HEK293T (cell line): ENCODE results near the gene POU6F2.
"Not testable (repeated sequence)": the region's sequence is repeated elsewhere in the genome, so short reads cannot be mapped to it uniquely, and the experiment has no call there.

Source experiments
- CTCF ChIA-PET: fragments of 350-600 bp; formaldehyde crosslinking; extraction: SDS; loops from one replicate; lab custom pipeline; 2021; ENCODE audit warnings: antibody characterized with exemption, inconsistent platforms; lab: Yijun Ruan, JAX
- POLR2A ChIA-PET: fragments of 350-600 bp; formaldehyde crosslinking; extraction: SDS; loops from one replicate; lab custom pipeline; 2020; ENCODE audit warnings: antibody characterized with exemption, inconsistent platforms; lab: Yijun Ruan, JAX
- DNase-seq: peaks from one replicate; pipeline ENCODE4 v3.0.0; 2012; ENCODE audit warnings: mixed read lengths; ENCODE audit errors: extremely low spot score
- ARNT ChIP-seq: fragments of 450-650 bp; IDR thresholded peaks from 2 replicates; pipeline ENCODE4 v1.6.1; 2017; ENCODE audit warnings: mild to moderate bottlenecking
- BHLHE40 ChIP-seq: fragments of 450-650 bp; IDR thresholded peaks from 2 replicates; pipeline ENCODE4 v1.6.1; 2016; ENCODE audit warnings: mild to moderate bottlenecking, moderate library complexity, borderline replicate concordance
- CTBP1 ChIP-seq: fragments of 450-650 bp; IDR thresholded peaks from 2 replicates; pipeline ENCODE4 v1.6.1; 2016; ENCODE audit warnings: borderline replicate concordance
- ELF4 ChIP-seq: fragments of 450-650 bp; IDR thresholded peaks from 2 replicates; pipeline ENCODE4 v1.6.1; 2017; ENCODE audit warnings: antibody characterized with exemption
- FOXA1 ChIP-seq: fragments of 450-650 bp; IDR thresholded peaks from 2 replicates; pipeline ENCODE4 v1.6.1; 2016; ENCODE audit warnings: mild to moderate bottlenecking
- FOXK2 ChIP-seq: fragments of 450-650 bp; IDR thresholded peaks from 2 replicates; pipeline ENCODE4 v1.6.1; 2016; ENCODE audit warnings: mild to moderate bottlenecking
- FOXM1 ChIP-seq: fragments of 450-650 bp; IDR thresholded peaks from 2 replicates; pipeline ENCODE4 v1.6.1; 2017; ENCODE audit warnings: mild to moderate bottlenecking, borderline replicate concordance
- HDGF ChIP-seq: fragments of 450-650 bp; IDR thresholded peaks from 2 replicates; pipeline ENCODE4 v1.6.1; 2017; ENCODE audit warnings: antibody characterized with exemption, borderline replicate concordance
- L3MBTL2 ChIP-seq: fragments of 450-650 bp; conservative IDR thresholded peaks from 2 replicates; pipeline ENCODE4 v1.6.1; 2016; ENCODE audit warnings: mild to moderate bottlenecking
- LEF1 ChIP-seq: fragments of 450-650 bp; IDR thresholded peaks from 2 replicates; pipeline ENCODE4 v1.6.1; 2017; ENCODE audit warnings: mild to moderate bottlenecking, borderline replicate concordance
- NFRKB ChIP-seq: fragments of 450-650 bp; IDR thresholded peaks from 2 replicates; pipeline ENCODE4 v1.6.1; 2016; ENCODE audit warnings: mild to moderate bottlenecking, moderate library complexity
- SP1 ChIP-seq: fragments of 450-650 bp; IDR thresholded peaks from 2 replicates; pipeline ENCODE4 v1.6.1; 2017
- SUZ12 ChIP-seq: fragments of 450-650 bp; IDR thresholded peaks from 2 replicates; pipeline ENCODE4 v1.6.1; 2016; ENCODE audit warnings: mild to moderate bottlenecking
- TARDBP ChIP-seq: fragments of 450-650 bp; IDR thresholded peaks from 2 replicates; pipeline ENCODE4 v1.6.1; 2016
- ZNF384 ChIP-seq: fragments of 450-650 bp; IDR thresholded peaks from 2 replicates; pipeline ENCODE4 v1.6.1; 2016
- TF ChIP-seq, protein P1 (sequence below): fragments of 450-650 bp; IDR thresholded peaks from 2 replicates; pipeline ENCODE4 v1.6.1; 2016

The POU6F2 gene

DNA sequence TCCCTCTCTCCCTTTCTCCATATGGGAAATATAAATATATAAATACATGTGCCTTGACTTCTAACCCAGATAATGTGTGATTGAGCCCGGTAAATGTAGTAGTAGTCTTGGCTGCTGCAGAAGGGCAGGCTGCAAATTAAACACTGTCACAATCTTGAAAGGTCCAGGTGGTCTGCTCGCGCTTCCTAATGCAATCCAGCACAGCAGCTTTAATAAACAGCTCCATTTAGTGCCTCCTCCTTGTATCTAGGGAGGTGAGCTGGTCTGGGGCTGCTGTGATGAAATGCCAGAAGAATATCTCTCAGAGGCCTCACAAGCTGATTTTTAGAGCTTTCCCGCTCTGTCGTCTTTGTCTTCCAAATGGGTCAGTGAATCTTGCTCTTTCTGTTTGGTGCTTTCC is 782 bp downstream of the POU6F2 start:
- TF ChIP-seq FOXA1 (no peak), ZNF384 (no peak), CTBP1 (no peak), BHLHE40 (no peak), HDGF (no peak), L3MBTL2 (no peak), ELF4 (no peak), SP1 (no peak), FOXM1 (no peak), FOXK2 (no peak), LEF1 (no peak), SUZ12 (no peak), ARNT (no peak), TARDBP (no peak), NFRKB (no peak)
- TF ChIP-seq, protein P1, sequence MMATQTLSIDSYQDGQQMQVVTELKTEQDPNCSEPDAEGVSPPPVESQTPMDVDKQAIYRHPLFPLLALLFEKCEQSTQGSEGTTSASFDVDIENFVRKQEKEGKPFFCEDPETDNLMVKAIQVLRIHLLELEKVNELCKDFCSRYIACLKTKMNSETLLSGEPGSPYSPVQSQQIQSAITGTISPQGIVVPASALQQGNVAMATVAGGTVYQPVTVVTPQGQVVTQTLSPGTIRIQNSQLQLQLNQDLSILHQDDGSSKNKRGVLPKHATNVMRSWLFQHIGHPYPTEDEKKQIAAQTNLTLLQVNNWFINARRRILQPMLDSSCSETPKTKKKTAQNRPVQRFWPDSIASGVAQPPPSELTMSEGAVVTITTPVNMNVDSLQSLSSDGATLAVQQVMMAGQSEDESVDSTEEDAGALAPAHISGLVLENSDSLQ: no peak
- POLR2A ChIA-PET: no interaction called here
- CTCF ChIA-PET: interaction anchor here (0.7 kb wide), 1 partner anchor 610 kb away, joined by 3 read pairs; no protein-coding TSS in a partner anchor
- DNase-seq: no peak

DNA sequence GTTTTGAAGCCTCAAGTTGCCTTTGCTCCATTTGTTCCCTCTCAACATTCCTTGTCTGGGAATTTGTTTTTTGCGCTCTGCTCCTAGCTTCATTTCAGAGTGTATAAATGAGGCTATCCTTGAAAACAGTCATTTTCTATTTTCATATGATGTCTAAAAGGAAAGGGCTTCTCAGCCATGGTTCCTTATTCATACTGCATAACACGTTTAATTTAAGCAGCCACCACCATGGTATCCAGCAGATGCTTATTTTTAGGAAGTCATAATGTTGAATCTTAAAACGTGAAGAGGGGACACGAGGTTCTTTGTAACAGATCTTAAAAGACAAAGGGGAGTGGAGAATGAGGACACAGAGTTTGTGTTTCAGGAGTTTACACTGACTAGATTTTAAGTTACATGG is 14.5 kb downstream of the POU6F2 start:
- no peak for DNase-seq
- ChIA-PET CTCF (no interaction called here), POLR2A (no interaction called here)
- TF ChIP-seq BHLHE40 (no peak), FOXK2 (no peak), NFRKB (no peak), TARDBP (no peak), FOXA1 (no peak), LEF1 (no peak), SP1 (no peak), ARNT (no peak)
- TF ChIP-seq, protein P1: no peak

DNA sequence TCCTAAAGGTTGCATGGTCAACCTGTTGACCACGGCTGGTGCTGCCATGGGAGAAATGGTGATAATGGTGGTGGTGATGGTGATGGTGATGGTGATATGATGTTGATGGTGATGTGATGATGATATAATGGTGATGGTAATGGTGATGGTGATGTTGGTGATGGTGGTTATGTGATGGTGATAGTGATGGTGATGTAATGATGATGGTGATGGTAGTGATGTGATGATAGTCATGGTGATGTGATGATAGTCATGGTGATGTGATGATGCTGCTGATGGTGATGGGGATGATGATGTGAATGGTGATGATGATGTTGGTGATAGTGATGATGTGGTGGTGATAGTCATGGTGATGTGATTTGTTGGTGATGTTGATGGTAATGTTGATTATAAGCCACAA is 23.9 kb downstream of the POU6F2 start:
- no peak for DNase-seq
- TF ChIP-seq FOXA1 (no peak), SP1 (no peak), LEF1 (no peak), NFRKB (no peak), L3MBTL2 (no peak), SUZ12 (no peak), BHLHE40 (no peak), TARDBP (no peak), ARNT (no peak), CTBP1 (no peak)
- TF ChIP-seq, protein P1: no peak
- ChIA-PET CTCF (no interaction called here), POLR2A (no interaction called here)

DNA sequence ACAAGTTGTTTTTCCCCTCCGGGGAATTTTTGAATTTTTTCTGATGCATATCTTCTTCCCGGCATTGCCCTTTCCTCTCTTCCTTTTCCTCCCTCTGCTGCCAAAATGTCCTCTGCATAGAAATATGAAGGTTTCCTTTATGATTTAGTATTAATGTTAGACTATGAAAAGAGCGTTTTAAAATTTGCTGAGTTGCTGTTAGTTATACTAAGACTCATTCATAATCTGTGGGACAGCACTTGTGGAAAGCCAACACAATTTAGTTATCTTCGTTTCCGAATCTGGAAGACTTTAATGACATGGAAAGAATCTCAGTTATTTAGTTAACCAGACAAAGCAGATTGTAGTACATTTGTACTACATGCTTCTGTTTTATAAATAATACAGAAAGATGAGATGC is 25.0 kb downstream of the POU6F2 start:
- ChIA-PET CTCF (no interaction called here), POLR2A (no interaction called here)
- DNase-seq: no peak
- TF ChIP-seq SP1 (no peak), FOXM1 (no peak), L3MBTL2 (no peak), SUZ12 (no peak), HDGF (no peak), ARNT (no peak)

DNA sequence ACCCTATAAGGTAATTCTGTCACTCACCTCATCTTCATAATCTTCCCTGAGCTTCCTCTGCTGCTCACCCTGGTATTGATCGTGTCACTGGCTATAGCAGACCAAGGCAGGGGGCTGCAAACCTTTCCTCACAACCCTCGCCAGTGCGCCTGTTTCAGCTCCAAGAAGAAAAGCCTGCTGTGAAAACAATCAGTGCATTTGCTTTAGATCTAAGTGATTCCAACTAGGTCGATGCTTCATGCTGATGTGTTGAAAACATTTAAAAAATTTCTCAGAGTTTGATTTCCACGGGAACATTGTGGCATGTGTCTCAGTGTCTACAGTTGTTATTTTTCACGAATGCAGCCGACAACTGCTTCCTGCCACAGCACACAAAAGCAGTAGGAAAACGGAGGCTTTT is 27.3 kb downstream of the POU6F2 start:
- DNase-seq: no peak
- ChIA-PET POLR2A (no interaction called here), CTCF (no interaction called here)
- TF ChIP-seq SUZ12 (no peak), ELF4 (no peak), ARNT (no peak), CTBP1 (no peak), BHLHE40 (no peak), SP1 (no peak), FOXA1 (no peak), FOXK2 (no peak), HDGF (no peak), FOXM1 (no peak), L3MBTL2 (no peak), LEF1 (no peak), ZNF384 (no peak), NFRKB (no peak)
- TF ChIP-seq, protein P1: no peak

DNA sequence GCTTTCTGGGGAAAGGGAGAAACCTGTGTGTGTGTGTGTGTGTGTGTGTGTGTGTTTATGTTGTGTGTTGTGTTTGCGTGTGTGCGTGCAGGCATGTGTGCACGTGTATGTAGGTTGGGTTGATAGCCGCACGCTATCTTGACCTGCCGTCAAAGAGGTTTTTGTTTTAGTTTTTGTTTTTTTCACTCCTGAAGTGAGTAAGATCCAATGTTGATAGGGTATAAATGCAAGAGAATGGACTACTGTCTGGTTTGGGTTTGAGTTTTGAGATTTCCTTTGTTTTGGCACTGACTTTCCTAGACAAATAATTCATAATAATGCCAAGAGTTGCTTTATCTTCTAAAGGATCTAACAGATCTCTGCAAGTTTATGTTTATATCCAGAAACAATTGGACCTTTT is 27.8 kb downstream of the POU6F2 start:
- POLR2A ChIA-PET: no interaction called here
- CTCF ChIA-PET: no interaction called here
- no peak for DNase-seq
- TF ChIP-seq HDGF (no peak), SP1 (no peak), CTBP1 (no peak), SUZ12 (no peak), BHLHE40 (no peak), L3MBTL2 (no peak), FOXM1 (no peak), FOXA1 (no peak), TARDBP (no peak), ELF4 (no peak), ZNF384 (no peak), ARNT (no peak), LEF1 (no peak), FOXK2 (no peak), NFRKB (no peak)
- TF ChIP-seq, protein P1: no peak

DNA sequence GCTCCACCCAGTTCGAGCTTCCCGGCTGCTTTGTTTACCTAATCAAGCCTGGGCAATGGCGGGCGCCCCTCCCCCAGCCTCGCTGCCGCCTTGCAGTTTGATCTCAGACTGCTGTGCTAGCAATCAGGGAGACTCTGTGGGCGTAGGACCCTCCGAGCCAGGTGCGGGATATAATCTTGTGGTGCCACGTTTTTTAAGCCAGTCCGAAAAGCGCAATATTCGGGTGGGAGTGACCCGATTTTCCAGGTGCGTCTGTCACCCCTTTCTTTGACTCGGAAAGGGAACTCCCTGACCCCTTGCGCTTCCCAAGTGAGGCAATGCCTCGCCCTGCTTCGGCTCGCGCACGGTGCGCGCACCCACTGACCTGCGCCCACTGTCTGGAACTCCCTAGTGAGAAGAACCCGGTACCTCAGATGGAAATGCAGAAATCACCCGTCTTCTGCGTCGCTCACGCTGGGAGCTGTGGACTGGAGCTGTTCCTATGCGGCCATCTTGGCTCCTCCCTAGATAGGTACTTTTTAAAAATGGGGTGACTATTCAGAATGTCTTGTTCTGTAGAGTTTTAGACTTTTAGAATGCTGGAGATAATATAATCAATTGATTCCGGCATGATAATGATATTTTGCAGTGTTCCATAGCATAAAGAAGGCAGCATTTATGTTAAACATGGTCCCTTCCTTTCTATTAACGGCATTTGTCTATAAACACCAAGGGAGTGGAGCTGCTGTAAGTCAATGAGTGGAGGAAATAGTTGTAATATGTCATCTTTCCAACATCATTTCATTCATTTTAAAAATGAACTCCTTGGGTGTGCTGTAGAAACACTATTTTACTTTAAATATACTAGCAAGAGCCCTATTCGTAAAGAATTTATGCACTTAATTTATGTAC is 35.6 kb downstream of the POU6F2 start:
- DNase-seq, POLR2A ChIA-PET, CTCF ChIA-PET: not testable (repeated sequence)
